NB4 (cell line): ENCODE results near the gene CAV2.

Experiments
- MYC ChIP-seq: IDR thresholded peaks from 2 replicates; pipeline ENCODE4 v1.6.1; 2011; ENCODE audit warnings: low read depth, low read length
- POLR2A ChIP-seq: IDR thresholded peaks from 2 replicates; pipeline ENCODE4 v1.6.1; 2011; ENCODE audit warnings: mild to moderate bottlenecking; ENCODE audit not compliant: insufficient read length; ENCODE audit errors: extremely low read depth
- TF ChIP-seq, protein P1 (sequence below): IDR thresholded peaks from one replicate; pipeline ENCODE4 v1.5.1; 2012; ENCODE audit warnings: low read depth, low read length
- TF ChIP-seq, protein P2 (sequence below): IDR thresholded peaks from 2 replicates; pipeline ENCODE4 v1.6.1; 2011; ENCODE audit warnings: low read depth, low read length

DNA sequence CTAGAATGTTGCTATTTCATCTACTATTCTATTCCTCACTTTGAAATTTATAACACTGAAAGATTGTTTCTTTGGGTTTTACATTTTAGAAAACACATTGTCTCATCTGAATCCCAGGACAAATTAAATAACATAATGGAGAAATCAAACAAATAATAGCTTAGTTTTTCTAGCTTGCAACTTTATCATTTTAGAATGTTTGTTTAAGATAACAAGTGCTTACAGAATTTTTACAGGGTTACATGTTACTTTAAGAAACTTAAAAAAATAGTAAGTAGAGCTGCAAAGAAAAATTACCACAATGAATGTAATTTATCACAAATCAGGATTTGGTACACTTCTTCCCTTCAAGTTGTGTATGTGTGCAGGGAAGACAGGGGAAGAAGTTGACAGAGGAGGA, 11.3 kb downstream of the CAV2 start:
- TF ChIP-seq POLR2A (no peak), MYC (no peak)
- TF ChIP-seq, protein P1, sequence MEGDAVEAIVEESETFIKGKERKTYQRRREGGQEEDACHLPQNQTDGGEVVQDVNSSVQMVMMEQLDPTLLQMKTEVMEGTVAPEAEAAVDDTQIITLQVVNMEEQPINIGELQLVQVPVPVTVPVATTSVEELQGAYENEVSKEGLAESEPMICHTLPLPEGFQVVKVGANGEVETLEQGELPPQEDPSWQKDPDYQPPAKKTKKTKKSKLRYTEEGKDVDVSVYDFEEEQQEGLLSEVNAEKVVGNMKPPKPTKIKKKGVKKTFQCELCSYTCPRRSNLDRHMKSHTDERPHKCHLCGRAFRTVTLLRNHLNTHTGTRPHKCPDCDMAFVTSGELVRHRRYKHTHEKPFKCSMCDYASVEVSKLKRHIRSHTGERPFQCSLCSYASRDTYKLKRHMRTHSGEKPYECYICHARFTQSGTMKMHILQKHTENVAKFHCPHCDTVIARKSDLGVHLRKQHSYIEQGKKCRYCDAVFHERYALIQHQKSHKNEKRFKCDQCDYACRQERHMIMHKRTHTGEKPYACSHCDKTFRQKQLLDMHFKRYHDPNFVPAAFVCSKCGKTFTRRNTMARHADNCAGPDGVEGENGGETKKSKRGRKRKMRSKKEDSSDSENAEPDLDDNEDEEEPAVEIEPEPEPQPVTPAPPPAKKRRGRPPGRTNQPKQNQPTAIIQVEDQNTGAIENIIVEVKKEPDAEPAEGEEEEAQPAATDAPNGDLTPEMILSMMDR = no peak
- TF ChIP-seq, protein P2, sequence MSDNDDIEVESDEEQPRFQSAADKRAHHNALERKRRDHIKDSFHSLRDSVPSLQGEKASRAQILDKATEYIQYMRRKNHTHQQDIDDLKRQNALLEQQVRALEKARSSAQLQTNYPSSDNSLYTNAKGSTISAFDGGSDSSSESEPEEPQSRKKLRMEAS = no peak
